HG03521 (cell line): ENCODE data around the gene SLC22A7.

ENCODE experiments used
- ATAC-seq: cut with Tn5 transposase; IDR thresholded peaks from one replicate; pipeline ENCODE4 v1.9.1; 2021; ENCODE audit warnings: mild to moderate bottlenecking, moderate library complexity; ENCODE audit not compliant: unreplicated experiment

SLC22A7 gene

GRCh38 chr6:43264599-43265145 lies 33.4 kb upstream of the SLC22A7 start:
- ATAC-seq, result no peak

GRCh38 chr6:43265564-43265963 lies 32.5 kb upstream of the SLC22A7 start:
- no peak for ATAC-seq

GRCh38 chr6:43267619-43268354 lies 30.3 kb upstream of the SLC22A7 start:
- no peak for ATAC-seq

- no peak for ATAC-seq
Measured at GRCh38 chr6:43268355-43268700, 29.7 kb upstream of the SLC22A7 start.

- no peak for ATAC-seq
Measured at GRCh38 chr6:43268782-43269272, 29.2 kb upstream of the SLC22A7 start.

- no peak for ATAC-seq
Measured at GRCh38 chr6:43269273-43270007, 28.6 kb upstream of the SLC22A7 start.

GRCh38 chr6:43271103-43271815 lies 26.8 kb upstream of the SLC22A7 start:
- no peak for ATAC-seq

GRCh38 chr6:43271944-43272343 lies 26.1 kb upstream of the SLC22A7 start:
- ATAC-seq, result no peak

GRCh38 chr6:43273707-43274106 lies 24.4 kb upstream of the SLC22A7 start:
- ATAC-seq, result no peak

- ATAC-seq, result no peak
Measured at GRCh38 chr6:43274127-43274915, 23.7 kb upstream of the SLC22A7 start.

- no peak for ATAC-seq
Measured at GRCh38 chr6:43274916-43275597, 23.0 kb upstream of the SLC22A7 start.

GRCh38 chr6:43275801-43276576 lies 22.1 kb upstream of the SLC22A7 start:
- ATAC-seq, result no peak

GRCh38 chr6:43276577-43277305 lies 21.3 kb upstream of the SLC22A7 start:
- ATAC-seq, result no peak

GRCh38 chr6:43277306-43277642 lies 20.8 kb upstream of the SLC22A7 start:
- ATAC-seq, result no peak

- no peak for ATAC-seq
Measured at GRCh38 chr6:43277643-43278523, 20.2 kb upstream of the SLC22A7 start.

- no peak for ATAC-seq
Measured at GRCh38 chr6:43278524-43279078, 19.5 kb upstream of the SLC22A7 start.

GRCh38 chr6:43280234-43280633 lies 17.8 kb upstream of the SLC22A7 start:
- no peak for ATAC-seq
